Measurements from ENCODE around the gene GJA3. TPM values are rescaled to one million over a fixed set of nuclear protein-coding genes. Genes with fewer than 3 reads are reported as not detected.

Gene GJA3
- total and polyA plus RNA-seq, 9 of the 15 experiments (the other 6 are each of a cell fraction or from before 2014, with no cell fraction given) = 0.03 to 0.13 (median 0.04) TPM; not detected in 4

- Histone ChIP-seq H3K9me1 (ENCODE audit: control insufficient read depth, insufficient read depth, low read length) (no peaks in the 10 kb centered on the region), H2AFZ (ENCODE audit: low read depth, low read length) (no peak overlapping the region), H3K27ac (ENCODE audit: extremely low read depth, low read depth, low read length) (no peak overlapping the region), H3K9me3 (replicated peaks; ENCODE audit: control insufficient read depth, insufficient read depth, low read depth, low read length) (no peaks in the 10 kb centered on the region), H3K4me3 (no peak overlapping the region), H3K9ac (ENCODE audit: insufficient read depth in 1 of 2, low read depth in 2 of 2, low read length in 2 of 2) (no peak overlapping the region), H4K20me1 (replicated peaks; ENCODE audit: control insufficient read depth, insufficient read depth, low read length) (no peaks in the 10 kb centered on the region; the same call in 1 of the 2 replicates), H3K79me2 (ENCODE audit: control insufficient read depth, insufficient read depth, low read length) (no peaks in the 10 kb centered on the region), H3K27me3 (ENCODE audit: control insufficient read depth in 2 of 2, insufficient read depth in 2 of 2, low read length in 2 of 2) (peaks cover 3 to 6% of the 10 kb centered on the region in 2 experiments; a peak in 3 of 5 replicates), H3K36me3 (ENCODE audit: control insufficient read depth, insufficient read depth, low read length) (no peaks in the 10 kb centered on the region), H3K4me1 (replicated peaks in 1 of 2; ENCODE audit: control insufficient read depth in 2 of 2, insufficient read depth in 2 of 2, low read length in 2 of 2) (peaks cover 0 to 13% of the 10 kb centered on the region in 2 experiments; a peak in 3 of 5 replicates), H3K4me2 (ENCODE audit: insufficient read depth, low read length) (no peak overlapping the region)
- BruUV-seq (replicated peaks) = no TSS peak
- intact Hi-C loops (cut with micrococcal nuclease) = no loop called here
- DNase-seq (ENCODE audit: extremely low read depth in 1 of 4, low spot score in 3 of 4) (no peak), ATAC-seq (no peak), FAIRE-seq (no peak)
- WGBS (ENCODE audit: insufficient coverage, low coverage, missing lambda C conversion rate) = 91% methylated on average over 16 of the region's 79 CpGs
- TF ChIP-seq KAT7 (CRISPR knock-in tag; IDR thresholded peaks at IDR 0.05; ENCODE audit: borderline replicate concordance) = no peak
- no peak for TF ChIP-seq ZFPM2 (CRISPR knock-in tag; IDR thresholded peaks at IDR 0.05)
- no peak for TF ChIP-seq DEAF1 (CRISPR knock-in tag; IDR thresholded peaks at IDR 0.05)
- TF ChIP-seq ZSCAN29 (IDR thresholded peaks at IDR 0.05) = no peak
- no peak for TF ChIP-seq C11orf30 (IDR thresholded peaks at IDR 0.05; ENCODE audit: low read depth)
- TF ChIP-seq HIVEP1 (CRISPR knock-in tag; IDR thresholded peaks at IDR 0.05) = no peak
- no peak for TF ChIP-seq POLR2G (IDR thresholded peaks at IDR 0.05; ENCODE audit: low read depth, low read length)
- TF ChIP-seq ATF3 (IDR thresholded peaks at IDR 0.05) = no peak
- no peak for TF ChIP-seq ATF3 (CRISPR knock-in tag; conservative IDR thresholded peaks at IDR 0.05)
- no peak for TF ChIP-seq ZNF592 (IDR thresholded peaks at IDR 0.05)
- TF ChIP-seq E2F5 (CRISPR knock-in tag; IDR thresholded peaks at IDR 0.05) = no peak
- no peak for TF ChIP-seq TCF15 (CRISPR knock-in tag; IDR thresholded peaks at IDR 0.05)
- TF ChIP-seq ZNF707 (CRISPR knock-in tag; conservative IDR thresholded peaks at IDR 0.05) = no peak
- ChIA-PET POLR2A (no interaction called here), CTCF (ENCODE audit: low intra/inter-chr PET ratio) (interaction anchor here (0.5 kb wide), 1 partner anchor 142 kb away, joined by 3 read pairs; no protein-coding TSS in a partner anchor)
- in situ Hi-C loops (cut with MboI) = loop anchor here (10.0 kb wide), 1 partner anchor 177 kb away; no protein-coding TSS in a partner anchor
Measured at GRCh38 chr13:20161275-20161950, 561 bp upstream of the GJA3 start.
